ENCODE measurements around the gene ARHGAP26. TPM values are rescaled to one million over a fixed set of nuclear protein-coding genes. Genes with fewer than 3 reads are reported as not detected.

The ARHGAP26 gene
- total RNA-seq, 1 donor from 2014 or later = 8.9 TPM

GRCh38 chr5:142871363-142872193 is 101.4 kb downstream of the ARHGAP26 start:
- Mint-ChIP-seq H3K36me3 (no peaks in the 10 kb centered on the region), H3K4me3 (no peak overlapping the region), H3K4me1 (peaks cover 16% of the 10 kb centered on the region), H3K27ac (no peak overlapping the region), H3K9me3 (no peaks in the 10 kb centered on the region), H3K27me3 (ENCODE audit: low read depth) (no peaks in the 10 kb centered on the region)
- no peak for TF ChIP-seq CTCF (IDR thresholded peaks at IDR 0.05; ENCODE audit: unreplicated experiment)
- DNase-seq (ENCODE audit: low spot score in 2 of 2, unreplicated experiment in 2 of 2) = no peak

GRCh38 chr5:142872217-142872616 is 102.0 kb downstream of the ARHGAP26 start:
- TF ChIP-seq CTCF (IDR thresholded peaks at IDR 0.05; ENCODE audit: unreplicated experiment) = no peak
- no peaks in the 10 kb centered on the region for H3K27me3 Mint-ChIP-seq (ENCODE audit: low read depth)
- no peak overlapping the region for H3K27ac Mint-ChIP-seq
- no peaks in the 10 kb centered on the region for H3K36me3 Mint-ChIP-seq
- H3K4me1 Mint-ChIP-seq = peaks cover 10% of the 10 kb centered on the region
- H3K4me3 Mint-ChIP-seq = no peak overlapping the region
- DNase-seq (ENCODE audit: low spot score in 2 of 2, unreplicated experiment in 2 of 2) = no peak
- no peaks in the 10 kb centered on the region for H3K9me3 Mint-ChIP-seq

- Mint-ChIP-seq H3K4me1 (peaks cover 6% of the 10 kb centered on the region), H3K27ac (no peak overlapping the region), H3K9me3 (no peaks in the 10 kb centered on the region), H3K36me3 (no peaks in the 10 kb centered on the region), H3K4me3 (no peak overlapping the region), H3K27me3 (ENCODE audit: low read depth) (no peaks in the 10 kb centered on the region)
- TF ChIP-seq CTCF (IDR thresholded peaks at IDR 0.05; ENCODE audit: unreplicated experiment) = no peak
- no peak for DNase-seq (ENCODE audit: low spot score in 2 of 2, unreplicated experiment in 2 of 2)
Measured at GRCh38 chr5:142872795-142873194, 102.6 kb downstream of the ARHGAP26 start.

- H3K27ac Mint-ChIP-seq = no peak overlapping the region
- no peak overlapping the region for H3K4me3 Mint-ChIP-seq
- peaks cover 7% of the 10 kb centered on the region for H3K4me1 Mint-ChIP-seq
- DNase-seq (ENCODE audit: low spot score in 2 of 2, unreplicated experiment in 2 of 2) = no peak
- no peaks in the 10 kb centered on the region for H3K36me3 Mint-ChIP-seq
- H3K9me3 Mint-ChIP-seq = no peaks in the 10 kb centered on the region
- no peak for TF ChIP-seq CTCF (IDR thresholded peaks at IDR 0.05; ENCODE audit: unreplicated experiment)
- no peaks in the 10 kb centered on the region for H3K27me3 Mint-ChIP-seq (ENCODE audit: low read depth)
Measured at GRCh38 chr5:142873831-142874230, 103.7 kb downstream of the ARHGAP26 start.

GRCh38 chr5:142874540-142874939 is 104.4 kb downstream of the ARHGAP26 start:
- DNase-seq (ENCODE audit: low spot score in 2 of 2, unreplicated experiment in 2 of 2) = no peak
- H3K4me1 Mint-ChIP-seq = peaks cover 7% of the 10 kb centered on the region
- H3K4me3 Mint-ChIP-seq = no peak overlapping the region
- no peaks in the 10 kb centered on the region for H3K27me3 Mint-ChIP-seq (ENCODE audit: low read depth)
- no peak for TF ChIP-seq CTCF (IDR thresholded peaks at IDR 0.05; ENCODE audit: unreplicated experiment)
- no peak overlapping the region for H3K27ac Mint-ChIP-seq
- H3K9me3 Mint-ChIP-seq = no peaks in the 10 kb centered on the region
- no peaks in the 10 kb centered on the region for H3K36me3 Mint-ChIP-seq

Measured in mesothelial cell of epicardium (in vitro differentiated cells).